ENCODE data around the gene CCDC74B. TPM values are rescaled to one million over a fixed set of nuclear protein-coding genes. Genes with fewer than 3 reads are reported as not detected.
"Not testable (repeated sequence)": the region's sequence is repeated elsewhere in the genome, so short reads cannot be mapped to it uniquely, and the experiment has no call there.

CCDC74B gene
- polyA plus RNA-seq, 3 donors, result not detected

DNA sequence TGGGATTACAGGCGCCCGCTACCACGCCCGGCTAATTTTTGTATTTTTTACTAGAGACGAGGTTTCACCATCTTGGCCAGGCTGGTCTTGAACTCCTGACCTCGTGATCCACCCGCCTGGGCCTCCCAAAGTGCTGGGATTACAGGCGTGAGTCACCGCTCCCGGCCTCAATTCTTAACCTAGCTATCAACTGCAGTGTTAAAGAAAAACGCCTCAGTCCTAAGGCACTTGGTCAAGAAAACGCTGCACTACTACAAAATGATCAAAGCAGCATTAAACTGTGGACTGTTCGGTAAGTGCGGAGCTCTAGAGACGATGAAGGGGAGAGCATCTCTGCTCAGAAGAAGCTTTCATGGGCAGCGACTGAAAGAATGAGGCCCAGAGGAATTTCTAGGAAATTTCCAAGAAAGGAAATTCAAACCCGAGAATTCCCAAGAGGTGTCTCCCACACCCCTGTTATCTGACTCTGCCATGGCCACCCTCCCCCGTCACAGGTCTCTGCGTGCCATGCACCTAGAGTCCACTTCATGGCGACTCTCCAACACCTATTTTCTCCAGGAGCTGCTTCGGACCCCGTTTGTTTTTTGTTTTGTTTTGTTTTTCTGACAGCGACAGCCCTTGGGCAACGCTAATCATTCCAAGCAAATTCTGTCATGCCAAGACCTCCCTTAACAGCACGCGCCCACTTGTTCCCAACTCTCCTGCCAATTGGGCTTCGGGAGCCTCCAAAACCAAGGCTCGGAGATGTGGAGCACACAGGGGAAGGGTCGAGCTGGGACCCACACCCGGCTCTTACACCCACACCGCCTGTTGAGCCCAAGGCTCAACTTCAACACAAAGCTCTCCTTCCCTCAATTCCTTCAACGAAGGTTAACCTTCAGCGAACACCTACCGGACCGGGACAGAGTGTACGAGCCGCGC lies 35.8 kb upstream of the CCDC74B start:
- H3K27ac ChIP-seq (ENCODE audit: low read depth in 1 of 2, low read length in 2 of 2), result peak overlapping the region; percentile 59 to 92
- 34% methylated on average over 22 of the region's 38 CpGs for WGBS (ENCODE audit: insufficient coverage)
- not testable (repeated sequence) for H3K27me3 ChIP-seq (ENCODE audit: control insufficient read depth in 2 of 2, insufficient read depth in 2 of 2, low read length in 2 of 2); DNase-seq; H3K27me3 Mint-ChIP-seq (ENCODE audit: low read depth in 3 of 3); H3K9me3 ChIP-seq (replicated peaks in 1 of 2; ENCODE audit: control insufficient read depth in 1 of 2, insufficient read depth in 1 of 2, low read length in 2 of 2); H4K20me1 ChIP-seq (ENCODE audit: insufficient read depth, low read length); H3K36me3 Mint-ChIP-seq; H3K36me3 ChIP-seq (replicated peaks in 1 of 2; ENCODE audit: control insufficient read depth in 1 of 2, insufficient read depth in 2 of 2, low read length in 2 of 2); H3K9me3 Mint-ChIP-seq
- peaks cover 21% of the 10 kb centered on the region for H3K4me1 Mint-ChIP-seq
- H3K4me3 Mint-ChIP-seq, result peak overlapping the region; percentile 83 to 92
- H3K9ac ChIP-seq (ENCODE audit: insufficient read depth, low read length, poor library complexity, severe bottlenecking), result peak overlapping the region; percentile 79
- H3K79me2 ChIP-seq (ENCODE audit: insufficient read depth, low read length), result peaks cover 71% of the 10 kb centered on the region
- H3K4me2 ChIP-seq (replicated peaks; ENCODE audit: extremely low read depth, low read length, poor library complexity, severe bottlenecking), result peak overlapping the region; percentile 85
- intact Hi-C loops (cut with micrococcal nuclease), result loop anchor here in 1 of 2 donors (2.0 to 10.0 kb wide), 2 partner anchors 164 to 306 kb away; no protein-coding TSS in a partner anchor
- peaks cover 17 to 25% of the 10 kb centered on the region in 2 donors for H3K4me1 ChIP-seq (ENCODE audit: control insufficient read depth in 1 of 2, insufficient read depth in 2 of 2, low read length in 2 of 2)
- H3K27ac Mint-ChIP-seq, result peak overlapping the region; percentile 88 to 97 (median 92)
- H3K4me3 ChIP-seq (replicated peaks in 1 of 3; ENCODE audit: low read depth in 2 of 3, low read length in 3 of 3), result peak overlapping the region; percentile 67 to 90 (median 80)
- peak overlapping the region; percentile 99 for H2AFZ ChIP-seq (ENCODE audit: insufficient read depth, low read depth, low read length, poor library complexity, severe bottlenecking)

DNA sequence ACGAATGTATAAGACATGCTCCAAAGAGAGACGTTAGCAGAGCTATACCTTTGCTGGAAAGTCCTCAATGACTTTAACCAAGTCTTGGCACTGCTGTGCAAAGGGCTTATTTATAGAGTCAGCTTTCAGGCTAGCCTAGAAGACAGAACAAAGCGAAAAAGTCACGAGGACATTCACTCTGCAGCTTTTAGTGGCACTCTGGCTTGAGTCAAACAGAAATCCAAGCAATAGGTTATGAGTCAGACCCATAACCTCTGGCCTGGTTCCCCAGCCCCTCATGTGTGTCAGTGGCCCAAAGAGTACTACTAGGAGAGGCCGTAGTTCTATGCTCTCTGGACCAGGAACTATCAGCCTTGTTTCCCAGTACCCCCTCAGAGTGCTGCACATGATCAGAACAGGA lies 30.0 kb upstream of the CCDC74B start:
- H3K4me3 ChIP-seq (replicated peaks in 1 of 3; ENCODE audit: low read depth in 2 of 3, low read length in 3 of 3); H2AFZ ChIP-seq (ENCODE audit: insufficient read depth, low read depth, low read length, poor library complexity, severe bottlenecking); H3K9me3 ChIP-seq (replicated peaks in 1 of 2; ENCODE audit: control insufficient read depth in 1 of 2, insufficient read depth in 1 of 2, low read length in 2 of 2); H3K4me3 Mint-ChIP-seq; H3K4me2 ChIP-seq (replicated peaks; ENCODE audit: extremely low read depth, low read length, poor library complexity, severe bottlenecking); DNase-seq; H3K9ac ChIP-seq (ENCODE audit: insufficient read depth, low read length, poor library complexity, severe bottlenecking); H3K9me3 Mint-ChIP-seq; H3K4me1 Mint-ChIP-seq; H3K27me3 ChIP-seq (ENCODE audit: control insufficient read depth in 2 of 2, insufficient read depth in 2 of 2, low read length in 2 of 2); H4K20me1 ChIP-seq (ENCODE audit: insufficient read depth, low read length); H3K27ac ChIP-seq (ENCODE audit: low read depth in 1 of 2, low read length in 2 of 2); H3K27me3 Mint-ChIP-seq (ENCODE audit: low read depth in 3 of 3); H3K27ac Mint-ChIP-seq; H3K4me1 ChIP-seq (ENCODE audit: control insufficient read depth in 1 of 2, insufficient read depth in 2 of 2, low read length in 2 of 2): not testable (repeated sequence)
- WGBS (ENCODE audit: insufficient coverage), result 92% methylated on average over 4 of the region's 5 CpGs
- H3K36me3 ChIP-seq (replicated peaks in 1 of 2; ENCODE audit: control insufficient read depth in 1 of 2, insufficient read depth in 2 of 2, low read length in 2 of 2), result peaks cover 34 to 60% of the 10 kb centered on the region in 2 donors
- H3K79me2 ChIP-seq (ENCODE audit: insufficient read depth, low read length), result peaks cover 34% of the 10 kb centered on the region
- peaks cover 45 to 53% of the 10 kb centered on the region in 2 donors for H3K36me3 Mint-ChIP-seq
- intact Hi-C loops (cut with micrococcal nuclease), result loop anchor here in 1 of 2 donors (5.0 kb wide), 1 partner anchor 167 kb away; the partner anchor contains the start of gene IMP4
